Stimulated activated naive B cell treated with anti-CD40 and anti-IgM and Interleukin-4, amounts not matched to agents 10 μg/mL and 1 μg/mL and 100 μg/mL, for 72 hours (primary cell): ENCODE data around the gene DUSP28.
"Not testable (repeated sequence)": the region's sequence is repeated elsewhere in the genome, so short reads cannot be mapped to it uniquely, and the experiment has no call there.

Source experiments
- ATAC-seq, 2 donors: fragments of 150-1000 bp; cut with Tn5 transposase; replicated peaks; 2 replicates each; pipeline ENCODE4 v1.10.0; 2021; ENCODE audit warnings: moderate library complexity in 1 of 2
- DNase-seq: peaks from one replicate; pipeline ENCODE4 v3.0.0; 2021
- H3K27ac Mint-ChIP-seq: one replicate; pipeline ENCODE4 v1.8.0; 2022; ENCODE audit warnings: mild to moderate bottlenecking, mixed read lengths
- H3K27me3 Mint-ChIP-seq, 2 donors: one replicate each; pipeline ENCODE4 v1.8.0; 2022; ENCODE audit warnings: mixed read lengths in 2 of 2
- H3K36me3 Mint-ChIP-seq, 2 donors: one replicate each; pipeline ENCODE4 v1.8.0; 2022; ENCODE audit warnings: mixed read lengths in 2 of 2, mild to moderate bottlenecking in 1 of 2
- H3K4me1 Mint-ChIP-seq, 2 donors: one replicate each; pipeline ENCODE4 v1.8.0; 2022; ENCODE audit warnings: mixed read lengths in 2 of 2, mild to moderate bottlenecking in 1 of 2
- H3K4me3 Mint-ChIP-seq, 2 donors: one replicate each; pipeline ENCODE4 v1.8.0; 2022; ENCODE audit warnings: mild to moderate bottlenecking in 2 of 2, mixed read lengths in 2 of 2, moderate library complexity in 1 of 2
- H3K9me3 Mint-ChIP-seq, 2 donors: one replicate each; pipeline ENCODE4 v1.8.0; 2022; ENCODE audit warnings: mixed read lengths in 2 of 2, mild to moderate bottlenecking in 1 of 2

The DUSP28 gene

DNA sequence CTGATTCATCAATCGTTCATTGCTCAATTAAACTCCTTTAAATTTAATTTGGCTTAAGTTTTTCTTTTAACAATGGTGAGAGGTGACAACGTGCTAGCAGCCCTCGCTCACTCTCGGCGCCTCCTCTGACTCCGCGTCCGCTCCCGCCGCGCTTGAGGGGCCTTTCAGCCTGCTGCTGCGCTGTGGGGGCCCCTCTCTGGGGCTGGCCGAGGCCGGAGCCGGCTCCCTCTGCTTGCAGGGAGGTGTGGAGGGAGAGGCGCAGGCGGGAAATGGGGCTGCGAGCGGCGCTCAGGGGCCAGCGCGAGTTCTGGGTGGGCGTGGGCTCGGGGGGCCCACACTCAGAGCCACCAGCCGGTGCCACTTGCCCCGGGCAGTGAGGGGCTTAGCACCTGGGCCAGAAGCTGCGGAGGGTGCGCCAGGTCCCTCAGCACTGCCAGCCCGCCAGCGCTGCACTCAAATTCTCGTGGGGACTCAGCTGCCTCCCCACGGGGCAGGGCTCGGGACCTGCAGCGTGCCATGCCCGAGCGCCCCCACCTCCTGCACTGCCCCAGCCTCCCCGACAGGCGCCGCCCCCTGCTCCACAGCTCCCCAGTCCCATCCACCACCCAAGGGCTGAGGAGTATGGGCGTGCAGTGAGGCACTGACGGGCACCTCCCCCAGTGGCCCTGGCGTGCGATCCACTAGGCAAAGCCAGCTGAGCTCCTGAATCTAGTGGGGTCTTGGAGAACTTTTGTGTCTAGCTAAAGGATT is 22.0 kb upstream of the DUSP28 start:
- Mint-ChIP-seq H3K27ac (no peak overlapping the region), H3K4me1 (peaks cover 6 to 9% of the 10 kb centered on the region in 2 donors), H3K4me3 (no peak overlapping the region), H3K9me3 (peaks cover 0 to 2% of the 10 kb centered on the region in 2 donors), H3K36me3 (peaks cover 67% of the 10 kb centered on the region in 2 donors), H3K27me3 (no peaks in the 10 kb centered on the region)
- no peak for ATAC-seq
- no peak for DNase-seq

DNA sequence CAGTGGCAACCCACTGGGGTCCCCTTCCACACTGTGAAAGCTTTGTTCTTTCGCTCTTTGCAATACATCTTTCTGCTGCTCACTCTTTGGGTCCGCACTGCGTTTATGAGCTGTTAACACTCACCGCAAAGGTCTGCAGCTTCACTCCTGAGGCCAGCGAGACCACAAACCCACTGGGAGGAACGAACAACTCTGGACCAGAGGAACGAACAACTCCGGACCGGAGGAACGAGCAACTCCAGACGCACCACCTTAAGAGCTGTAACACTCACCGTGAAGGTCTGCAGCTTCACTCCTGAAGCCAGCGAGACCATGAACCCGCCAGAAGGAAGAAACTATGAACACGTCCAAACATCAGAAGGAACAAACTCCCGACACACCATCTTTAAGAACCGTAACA is 21.1 kb upstream of the DUSP28 start:
- H3K36me3 Mint-ChIP-seq, result peaks cover 61 to 63% of the 10 kb centered on the region in 2 donors
- DNase-seq, H3K4me3 Mint-ChIP-seq: not testable (repeated sequence)

DNA sequence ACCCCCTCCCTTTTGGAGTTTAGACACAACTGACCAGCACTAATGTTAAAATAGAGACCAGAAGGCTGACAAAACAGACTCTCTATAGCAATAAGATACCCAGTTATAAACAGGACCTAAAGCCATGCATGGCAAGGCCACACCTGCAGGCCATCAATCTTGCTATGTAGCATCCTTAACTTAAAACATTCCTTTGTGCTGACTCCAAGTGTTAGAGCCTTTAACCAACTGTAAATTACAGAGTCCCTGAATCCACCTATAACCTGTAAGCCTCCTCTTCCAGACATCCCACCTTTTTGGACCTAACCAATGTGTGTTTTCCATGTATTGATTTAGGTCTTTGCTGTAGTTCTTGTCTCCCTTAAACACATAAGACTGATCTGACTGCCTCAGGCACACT is 20.3 kb upstream of the DUSP28 start:
- Mint-ChIP-seq H3K4me1 (peaks cover 6 to 9% of the 10 kb centered on the region in 2 donors), H3K4me3 (no peak overlapping the region), H3K36me3 (peaks cover 53 to 55% of the 10 kb centered on the region in 2 donors), H3K27me3 (no peaks in the 10 kb centered on the region), H3K9me3 (peaks cover 0 to 2% of the 10 kb centered on the region in 2 donors), H3K27ac (no peak overlapping the region)
- ATAC-seq (no peak), DNase-seq (no peak)

More for the DNA sequence above, 21.1 kb upstream of the DUSP28 start:
- H3K4me1 Mint-ChIP-seq, H3K27me3 Mint-ChIP-seq, H3K27ac Mint-ChIP-seq, H3K9me3 Mint-ChIP-seq, ATAC-seq: not testable (repeated sequence)

DNA sequence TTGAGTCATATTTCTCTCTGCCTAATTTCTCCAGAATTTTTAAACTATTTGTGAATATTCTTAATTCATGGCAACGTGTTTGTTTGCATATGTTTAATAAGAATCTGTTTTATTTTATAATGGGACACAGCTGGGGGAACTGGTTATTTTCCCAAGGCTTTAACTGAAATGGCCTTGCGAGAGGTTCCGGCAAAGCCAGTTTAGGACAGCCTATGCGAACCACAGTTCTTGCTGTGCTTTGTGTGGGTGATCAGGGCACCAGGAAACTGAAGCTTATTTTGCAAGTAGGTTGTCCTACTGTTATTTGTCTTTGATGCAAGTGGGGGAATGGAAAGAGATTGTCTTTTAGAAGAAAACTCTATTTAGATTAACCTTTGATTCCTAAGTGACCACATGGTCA is 8.9 kb upstream of the DUSP28 start:
- no peak overlapping the region for H3K4me3 Mint-ChIP-seq

DNA sequence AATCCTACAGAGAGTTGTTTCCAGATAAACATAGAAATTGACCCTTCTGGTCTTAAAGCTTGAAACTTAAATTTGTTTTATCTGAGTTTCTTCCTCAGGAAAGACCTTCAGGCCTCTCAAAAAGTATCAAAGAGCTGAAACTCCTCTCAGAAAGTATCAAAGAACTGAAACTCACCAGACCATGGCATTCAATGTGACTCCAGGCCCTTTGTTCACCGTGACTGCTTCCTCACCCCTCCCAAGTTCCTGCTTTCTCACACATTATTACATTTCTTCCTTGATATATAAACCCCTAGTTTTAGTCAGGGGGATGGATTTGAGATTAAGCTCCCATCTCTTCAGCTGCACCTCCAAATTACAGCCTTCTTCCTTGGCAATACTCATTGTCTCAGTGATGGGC is 8.3 kb upstream of the DUSP28 start:
- Mint-ChIP-seq H3K9me3 (peaks cover 0 to 3% of the 10 kb centered on the region in 2 donors), H3K4me3 (no peak overlapping the region), H3K27ac (peak overlapping the region; percentile 72), H3K4me1 (peaks cover 11 to 22% of the 10 kb centered on the region in 2 donors), H3K27me3 (no peaks in the 10 kb centered on the region), H3K36me3 (peaks cover 26 to 48% of the 10 kb centered on the region in 2 donors)
- ATAC-seq (peak; percentile 48 to 51), DNase-seq (no peak)

More for the DNA sequence above, 8.9 kb upstream of the DUSP28 start:
- peaks cover 11 to 17% of the 10 kb centered on the region in 2 donors for H3K4me1 Mint-ChIP-seq
- H3K9me3 Mint-ChIP-seq, result peaks cover 0 to 3% of the 10 kb centered on the region in 2 donors
- DNase-seq, result no peak
- H3K36me3 Mint-ChIP-seq, result peaks cover 25 to 46% of the 10 kb centered on the region in 2 donors
- H3K27ac Mint-ChIP-seq, result peak overlapping the region; percentile 72
- ATAC-seq, result no peak
- H3K27me3 Mint-ChIP-seq, result no peaks in the 10 kb centered on the region

DNA sequence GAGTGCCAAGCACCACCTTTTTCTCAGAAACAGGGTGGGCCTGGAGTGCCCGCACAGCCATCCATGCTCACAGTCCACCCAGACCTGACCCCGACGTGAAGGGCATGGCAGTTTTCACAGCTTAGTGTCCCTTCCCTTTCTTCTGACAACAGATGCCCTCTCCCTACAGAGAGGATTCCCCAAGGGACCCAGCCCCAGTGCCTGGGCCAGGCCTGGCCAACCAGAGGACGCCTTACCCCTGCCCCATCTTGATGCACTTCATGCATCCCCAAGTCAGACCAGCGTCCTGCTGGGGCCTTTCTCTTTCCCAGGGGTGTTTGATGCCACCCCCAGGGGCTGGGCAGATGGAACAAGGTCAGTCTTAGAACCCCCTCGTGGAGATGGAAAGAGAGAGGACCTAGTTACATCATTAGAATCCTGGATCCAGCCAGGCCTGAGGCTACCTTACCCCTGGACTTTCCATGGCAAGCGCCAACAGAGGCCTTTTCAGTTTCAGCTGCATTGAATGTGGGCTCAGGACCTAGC is 6.1 kb upstream of the DUSP28 start:
- Mint-ChIP-seq H3K36me3 (peaks cover 34 to 54% of the 10 kb centered on the region in 2 donors), H3K4me3 (no peak overlapping the region), H3K27ac (no peak overlapping the region), H3K27me3 (no peaks in the 10 kb centered on the region), H3K9me3 (peaks cover 0 to 2% of the 10 kb centered on the region in 2 donors), H3K4me1 (peaks cover 27 to 33% of the 10 kb centered on the region in 2 donors)
- no peak for DNase-seq
- no peak for ATAC-seq

DNA sequence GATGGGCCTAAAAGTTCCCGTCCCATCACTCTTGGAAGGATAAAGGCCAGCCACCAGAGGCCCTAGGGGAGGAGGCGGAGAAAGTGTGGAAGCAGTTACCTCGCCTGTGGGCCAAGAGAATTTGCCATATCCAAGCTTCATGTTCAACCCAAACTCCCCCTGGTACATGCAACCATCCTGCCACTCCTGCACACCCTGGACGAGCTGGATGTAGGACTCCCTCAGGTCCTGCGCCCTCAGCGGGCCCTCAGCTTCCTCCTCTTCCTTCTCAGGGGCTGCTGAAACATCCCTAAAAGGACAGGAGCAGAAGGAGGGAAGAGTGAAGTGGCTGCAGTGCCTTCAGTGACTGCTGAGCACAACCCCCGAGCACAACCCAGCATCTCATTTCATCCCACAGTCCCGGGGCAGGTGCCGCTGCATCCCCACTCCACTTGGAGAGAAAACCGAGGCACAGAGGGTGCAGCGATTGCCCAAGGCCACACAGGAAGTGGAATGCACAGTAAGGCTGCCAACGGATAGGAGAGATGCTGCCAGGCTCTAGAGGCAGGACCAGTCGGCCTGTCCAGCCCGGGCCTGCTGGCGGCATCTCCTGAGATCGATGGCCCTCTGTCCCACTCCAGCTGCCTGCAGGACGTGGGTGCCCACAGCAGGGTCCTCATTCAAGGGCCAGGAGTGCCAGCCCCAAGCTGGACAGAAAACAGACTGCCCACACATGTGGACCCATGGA is 5.2 kb upstream of the DUSP28 start:
- Mint-ChIP-seq H3K27ac (no peak overlapping the region), H3K4me1 (peaks cover 36 to 38% of the 10 kb centered on the region in 2 donors), H3K27me3 (no peaks in the 10 kb centered on the region), H3K4me3 (no peak overlapping the region), H3K36me3 (peaks cover 41 to 61% of the 10 kb centered on the region in 2 donors), H3K9me3 (peaks cover 0 to 2% of the 10 kb centered on the region in 2 donors)
- no peak for ATAC-seq
- no peak for DNase-seq

DNA sequence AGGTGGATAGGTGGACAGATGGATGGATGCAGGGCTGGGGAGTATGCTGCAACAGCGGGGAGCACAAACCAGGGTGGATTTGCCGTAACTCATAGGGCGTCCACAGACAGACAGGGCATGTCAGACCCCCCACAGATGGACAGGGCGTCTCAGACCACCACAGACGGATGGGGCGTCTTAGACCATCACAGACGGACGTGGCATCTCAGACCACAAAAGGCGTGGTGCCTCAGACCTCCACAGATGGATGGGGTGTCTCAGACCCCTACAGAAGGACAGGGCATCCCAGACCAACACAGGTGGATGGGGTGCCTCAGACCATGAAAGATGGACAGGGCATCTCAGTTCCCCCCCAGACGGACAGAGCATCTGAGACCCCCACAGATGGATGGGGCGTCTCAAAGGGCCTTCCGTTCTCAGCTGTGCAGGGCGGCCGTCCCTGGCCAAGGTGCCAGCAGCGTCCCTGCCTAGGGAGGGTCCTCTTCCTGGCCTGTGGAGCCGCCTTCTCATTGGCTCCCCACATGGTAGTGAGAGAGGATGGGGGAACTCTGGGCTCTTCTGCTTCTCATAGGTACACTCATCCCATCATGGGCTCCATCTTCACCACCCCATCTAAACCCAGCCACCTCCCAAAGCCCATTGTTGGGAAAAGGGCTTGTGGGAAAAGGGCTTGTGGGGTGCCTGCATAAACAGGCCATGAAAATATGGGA is 4.5 kb upstream of the DUSP28 start:
- H3K36me3 Mint-ChIP-seq, result peaks cover 40 to 57% of the 10 kb centered on the region in 2 donors
- H3K4me3 Mint-ChIP-seq, result no peak overlapping the region
- H3K4me1 Mint-ChIP-seq, result peaks cover 38% of the 10 kb centered on the region in 2 donors
- H3K27me3 Mint-ChIP-seq, result no peaks in the 10 kb centered on the region
- no peak for DNase-seq
- no peak overlapping the region for H3K27ac Mint-ChIP-seq
- ATAC-seq, result no peak
- peaks cover 0 to 2% of the 10 kb centered on the region in 2 donors for H3K9me3 Mint-ChIP-seq

DNA sequence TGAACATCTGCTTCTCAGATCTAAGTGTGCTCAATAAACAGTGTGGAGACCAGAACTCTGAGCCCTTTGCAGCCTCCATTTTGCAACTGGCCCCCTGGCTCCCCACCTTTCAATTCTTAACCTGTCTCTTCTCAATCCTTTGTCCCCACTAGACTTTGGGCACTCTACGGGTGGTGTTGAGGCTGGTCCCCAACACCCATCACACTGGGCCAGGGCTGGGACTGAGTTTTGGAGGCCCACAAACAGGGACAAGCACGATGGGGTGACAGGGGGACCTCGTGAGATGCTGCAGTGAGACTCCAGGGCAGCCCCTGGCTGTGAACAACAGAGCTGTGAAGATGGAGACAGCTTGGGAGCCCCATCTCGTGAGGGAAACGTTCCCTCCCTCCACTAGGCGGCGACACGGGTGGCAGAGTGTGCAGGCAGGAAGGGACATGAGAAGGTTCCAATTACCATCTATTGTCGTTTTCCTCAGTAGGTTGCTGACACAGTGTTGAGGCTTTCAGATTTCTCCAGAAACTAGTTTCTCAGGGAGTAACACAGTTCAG is 3.5 kb upstream of the DUSP28 start:
- Mint-ChIP-seq H3K9me3 (peaks cover 0 to 2% of the 10 kb centered on the region in 2 donors), H3K27me3 (no peaks in the 10 kb centered on the region), H3K4me1 (peaks cover 37 to 39% of the 10 kb centered on the region in 2 donors), H3K36me3 (peaks cover 35 to 53% of the 10 kb centered on the region in 2 donors), H3K27ac (peak overlapping the region; percentile 37), H3K4me3 (peak overlapping the region in 1 of 2 donors; percentile 48)
- DNase-seq, result no peak
- ATAC-seq, result no peak

DNA sequence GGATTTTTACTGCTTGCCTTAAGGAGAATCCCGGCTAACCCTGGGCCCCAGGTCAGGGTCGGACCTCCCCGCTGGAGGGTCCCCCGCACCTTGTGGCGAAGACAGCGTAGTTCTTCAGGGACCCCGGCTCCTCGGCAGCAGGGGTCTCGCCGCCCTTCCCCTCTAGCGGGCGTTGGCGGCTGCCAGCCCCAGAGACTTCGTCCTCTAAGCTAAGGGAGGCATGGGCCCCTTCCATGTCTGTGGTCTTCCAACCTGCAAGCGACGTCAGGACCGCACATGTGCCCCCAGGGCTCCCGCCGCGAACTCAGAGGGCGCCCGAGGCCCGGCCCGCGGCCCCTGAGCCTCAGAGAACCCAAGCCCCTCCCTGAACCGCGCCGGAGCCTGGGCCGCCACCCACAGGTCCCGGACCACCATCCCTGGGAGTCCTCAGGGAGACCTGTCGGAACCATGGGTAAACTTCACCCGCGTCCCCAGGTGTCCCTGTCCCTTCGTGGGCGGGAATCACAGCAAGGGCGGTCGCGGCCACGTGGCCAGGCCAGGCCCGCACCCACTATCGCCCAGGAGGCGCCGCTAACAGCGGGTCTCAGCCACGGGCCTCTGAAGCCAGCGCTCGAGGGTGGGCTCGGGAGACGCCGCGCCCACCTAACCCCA is 2.9 kb upstream of the DUSP28 start:
- H3K27ac Mint-ChIP-seq, result no peak overlapping the region
- DNase-seq, result no peak
- peaks cover 29 to 50% of the 10 kb centered on the region in 2 donors for H3K36me3 Mint-ChIP-seq
- ATAC-seq, result no peak
- H3K27me3 Mint-ChIP-seq, result no peaks in the 10 kb centered on the region
- peak overlapping the region in 1 of 2 donors; percentile 46 for H3K4me3 Mint-ChIP-seq
- peaks cover 35 to 39% of the 10 kb centered on the region in 2 donors for H3K4me1 Mint-ChIP-seq
- H3K9me3 Mint-ChIP-seq, result no peaks in the 10 kb centered on the region

DNA sequence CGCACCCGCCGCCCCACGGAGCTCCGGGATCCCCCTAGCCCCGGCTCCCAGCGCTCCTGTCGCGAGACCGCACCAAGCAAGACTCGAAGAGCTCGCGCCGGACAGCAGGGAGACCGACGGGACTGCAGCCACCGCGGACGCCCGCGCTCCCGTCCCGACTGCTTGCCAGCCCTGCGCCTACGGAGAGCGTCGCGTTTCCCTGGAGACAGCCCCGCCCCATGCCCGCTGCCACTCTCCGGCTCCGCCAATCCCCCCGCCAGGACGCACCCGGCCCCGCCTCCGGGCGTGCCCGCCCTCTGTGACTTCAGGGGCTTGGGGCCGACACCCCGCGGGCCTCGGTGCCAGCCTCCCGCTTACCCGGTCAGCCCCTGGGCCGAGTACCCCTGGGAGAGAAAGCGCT is 2.3 kb upstream of the DUSP28 start, which contains the start of gene ANKMY1:
Gene ANKMY1 (minus strand): TSS at position 181 of the 400 bp plus-strand sequence. CDS start 653 bp downstream, outside the sequence.
- peak; percentile 14 to 21 for ATAC-seq
- Mint-ChIP-seq H3K27me3 (no peaks in the 10 kb centered on the region), H3K36me3 (peaks cover 29 to 50% of the 10 kb centered on the region in 2 donors), H3K27ac (peak within 1 kb of the TSS; percentile 37), H3K4me1 (peaks cover 35 to 40% of the 10 kb centered on the region in 2 donors), H3K4me3 (peak within 1 kb of the TSS; percentile 76 to 84), H3K9me3 (no peaks in the 10 kb centered on the region)
- DNase-seq, result peak; percentile 49

DNA sequence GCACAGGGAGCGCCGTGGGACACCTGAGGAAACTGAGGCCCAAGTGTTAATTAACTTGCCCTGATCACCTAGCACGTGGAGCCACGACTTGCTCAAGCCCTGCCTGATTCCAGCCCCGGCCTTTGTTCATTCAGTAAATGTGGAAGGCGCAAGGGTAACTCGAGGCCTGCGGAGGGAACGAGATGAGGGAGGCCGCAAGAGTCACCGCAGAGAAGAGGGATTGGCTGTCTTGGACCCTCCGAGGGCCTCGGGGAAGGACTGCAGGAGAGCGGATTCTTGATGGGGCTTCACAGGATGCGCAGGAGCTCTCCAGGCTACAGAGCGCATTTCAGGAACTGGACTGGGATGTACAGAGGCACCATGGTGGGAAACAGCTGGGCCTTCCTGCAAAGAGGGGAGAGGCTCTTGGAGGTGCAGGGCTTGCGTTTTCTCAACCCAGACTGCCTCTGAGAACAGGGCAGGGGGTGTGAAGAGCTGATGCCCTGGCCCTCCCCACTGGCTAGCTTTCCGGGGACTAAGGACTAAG is 1.9 kb upstream of the DUSP28 start:
- DNase-seq, result no peak
- ATAC-seq, result no peak
- peak overlapping the region; percentile 76 to 84 for H3K4me3 Mint-ChIP-seq
- no peak overlapping the region for H3K27ac Mint-ChIP-seq
- peaks cover 26 to 50% of the 10 kb centered on the region in 2 donors for H3K36me3 Mint-ChIP-seq
- H3K27me3 Mint-ChIP-seq, result no peaks in the 10 kb centered on the region
- peaks cover 30 to 43% of the 10 kb centered on the region in 2 donors for H3K4me1 Mint-ChIP-seq
- no peaks in the 10 kb centered on the region for H3K9me3 Mint-ChIP-seq

DNA sequence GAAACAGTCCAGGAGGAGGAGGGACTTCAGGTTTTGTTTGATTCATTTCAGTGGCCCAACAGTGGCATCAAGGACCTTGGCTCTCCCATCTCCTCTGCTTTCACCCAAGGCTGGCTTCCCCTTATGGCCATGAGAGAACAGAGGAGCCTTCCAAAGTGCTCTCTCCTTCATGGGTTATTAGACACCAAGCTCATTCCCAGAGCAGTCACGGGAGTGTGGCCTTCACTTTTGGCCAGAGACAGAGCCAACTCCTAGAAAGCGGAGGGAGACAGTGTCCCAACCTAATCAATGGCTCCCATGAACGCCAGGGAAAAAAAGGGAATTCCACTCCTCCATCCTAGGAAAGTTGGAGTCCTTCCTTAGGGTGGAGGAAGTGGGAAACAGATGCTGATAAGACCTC is 871 bp upstream of the DUSP28 start:
- Mint-ChIP-seq H3K4me1 (peaks cover 31 to 48% of the 10 kb centered on the region in 2 donors), H3K27me3 (no peaks in the 10 kb centered on the region), H3K4me3 (peak overlapping the region; percentile 91), H3K27ac (peak overlapping the region; percentile 85), H3K9me3 (no peaks in the 10 kb centered on the region), H3K36me3 (peaks cover 30 to 57% of the 10 kb centered on the region in 2 donors)
- ATAC-seq (no peak), DNase-seq (no peak)
